Activated naive CD4-positive, alpha-beta T cell treated with anti-CD3 and anti-CD28 coated beads for 36 hours (primary cell): ENCODE data around the gene NCK2. TPM values are rescaled to one million over a fixed set of nuclear protein-coding genes. Genes with fewer than 3 reads are reported as not detected.

Experiments
- CTCF ChIA-PET: fragments of 350-600 bp; sonication (Branson Sonifier 250); formaldehyde crosslinking; loops from one replicate; lab custom pipeline; 2021; ENCODE audit warnings: antibody characterized with exemption; lab: Charles Lee
- DNase-seq: peaks from one replicate; pipeline ENCODE4 v3.0.0-alpha.2; 2020
- H3K27ac Mint-ChIP-seq: one replicate; pipeline ENCODE4 v1.8.0; 2021; ENCODE audit warnings: mild to moderate bottlenecking, mixed read lengths
- H3K27me3 Mint-ChIP-seq: one replicate; pipeline ENCODE4 v1.8.0; 2021; ENCODE audit warnings: low read depth, mixed read lengths
- H3K36me3 Mint-ChIP-seq: one replicate; pipeline ENCODE4 v1.8.0; 2021; ENCODE audit warnings: low read depth, mixed read lengths
- H3K4me1 Mint-ChIP-seq: one replicate; pipeline ENCODE4 v1.8.0; 2021; ENCODE audit warnings: low read depth, mixed read lengths
- H3K4me3 Mint-ChIP-seq: one replicate; pipeline ENCODE4 v1.8.0; 2021; ENCODE audit warnings: mild to moderate bottlenecking, moderate library complexity, mixed read lengths
- H3K9me3 Mint-ChIP-seq: one replicate; pipeline ENCODE4 v1.8.0; 2021; ENCODE audit warnings: mixed read lengths
- intact Hi-C: fragments of 100-400 bp; cut with micrococcal nuclease; formaldehyde crosslinking; loops from one replicate; pipeline ENCODE4 v1.15.1; 2023
- total RNA-seq, 2 experiments: library from RNA; stranded (reverse); gene quantifications; one replicate each; pipeline ENCODE4 v1.2.3, GENCODE V29; 2021

The NCK2 gene
- total RNA-seq, 2 experiments from 2014 or later: 106 to 113 TPM

DNA sequence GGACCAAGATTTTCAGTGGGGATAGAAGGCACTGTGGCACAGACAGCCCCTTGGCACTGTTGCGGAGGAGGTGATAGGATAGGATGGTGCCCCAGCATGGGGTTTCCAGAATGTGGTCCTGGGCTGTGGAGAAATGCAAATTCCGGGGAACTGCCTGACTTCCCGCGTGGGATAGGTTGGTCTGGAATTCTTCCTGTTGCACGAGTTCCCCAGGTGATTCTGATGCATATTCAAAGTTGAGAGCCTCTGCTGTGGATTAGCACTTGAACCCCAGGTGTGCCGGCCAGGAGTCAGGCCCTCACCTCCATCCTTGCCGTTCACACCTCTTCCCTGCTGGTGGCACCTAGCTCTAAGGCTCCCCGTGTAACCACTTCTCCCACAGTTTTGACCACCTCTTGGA is 15.5 kb downstream of the NCK2 start:
- Mint-ChIP-seq H3K9me3 (no peaks in the 10 kb centered on the region), H3K36me3 (peaks cover 39% of the 10 kb centered on the region), H3K4me3 (no peak overlapping the region), H3K4me1 (peaks cover 97% of the 10 kb centered on the region), H3K27ac (peak overlapping the region; percentile 85), H3K27me3 (no peaks in the 10 kb centered on the region)
- intact Hi-C loops: no loop called here
- DNase-seq: no peak
- CTCF ChIA-PET: no interaction called here

DNA sequence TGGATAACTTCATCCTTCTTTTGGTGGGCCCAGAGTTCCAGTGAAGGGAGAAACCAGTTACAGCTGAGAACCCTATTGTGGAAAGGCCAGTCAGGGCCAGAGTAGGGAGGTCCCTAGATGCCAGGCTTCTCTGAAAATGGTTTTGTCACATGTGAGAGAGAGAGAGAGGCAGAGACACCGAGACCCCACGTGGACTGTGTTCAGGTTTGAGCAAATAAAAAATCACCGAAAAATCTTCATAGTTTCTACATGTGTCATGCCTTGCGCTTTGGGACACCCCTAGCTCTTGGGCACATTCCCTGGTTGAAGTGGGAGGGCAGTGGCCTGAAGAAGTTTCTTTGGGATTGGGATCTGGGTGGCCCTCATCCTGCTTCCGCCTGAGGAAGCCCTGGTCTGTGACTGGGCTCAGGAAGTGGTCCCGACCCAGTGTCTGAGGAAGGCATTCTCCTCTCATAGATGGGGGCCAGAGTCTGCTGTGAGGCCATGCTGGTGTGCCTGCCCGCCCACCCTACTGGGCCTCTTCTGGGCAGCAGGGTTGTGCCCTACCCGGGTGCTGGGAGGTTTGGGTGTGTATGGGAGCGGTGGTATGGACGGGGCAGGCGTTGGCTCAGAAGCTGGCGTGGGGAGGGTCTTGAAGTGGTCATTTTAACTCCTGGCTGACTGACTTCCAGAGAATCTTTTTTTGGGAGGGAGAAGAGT is 16.1 kb downstream of the NCK2 start:
- no peak for DNase-seq

DNA sequence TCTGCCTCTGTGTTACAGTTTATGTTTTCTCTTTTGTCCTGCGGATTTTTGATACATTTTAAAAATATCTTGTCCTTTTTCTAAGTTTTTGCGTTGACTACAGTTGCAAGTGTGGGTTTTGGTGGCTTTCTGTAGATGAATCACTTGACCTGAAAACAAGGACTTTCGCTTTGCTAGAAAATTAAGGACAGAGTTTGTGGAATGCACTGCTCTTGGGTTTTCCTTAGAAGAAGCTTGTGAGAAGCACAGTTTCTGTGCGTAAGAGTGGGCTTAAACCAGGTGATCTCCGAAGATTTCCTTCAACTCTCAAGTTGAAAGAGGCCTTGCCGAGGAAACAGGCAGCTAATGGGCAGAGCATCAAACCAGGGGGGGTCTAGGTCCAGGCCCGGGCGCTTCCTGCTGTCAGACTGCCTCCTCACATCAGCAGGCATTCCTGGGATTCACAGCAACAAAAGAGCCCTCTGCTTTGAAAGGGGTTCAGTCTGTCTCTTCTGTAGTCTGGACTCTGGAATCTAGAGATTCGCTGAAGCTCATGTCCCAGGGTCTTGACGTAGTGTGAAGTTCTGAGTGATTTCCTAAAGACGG is 17.3 kb downstream of the NCK2 start:
- Mint-ChIP-seq H3K4me3 (no peak overlapping the region), H3K27me3 (no peaks in the 10 kb centered on the region), H3K27ac (peak overlapping the region; percentile 76), H3K36me3 (peaks cover 44% of the 10 kb centered on the region), H3K4me1 (peaks cover 96% of the 10 kb centered on the region), H3K9me3 (no peaks in the 10 kb centered on the region)
- no peak for DNase-seq
- intact Hi-C loops: no loop called here
- CTCF ChIA-PET: interaction anchor here (0.6 kb wide), 1 partner anchor 1519 kb away, joined by 3 read pairs; no protein-coding TSS in a partner anchor

More for the DNA sequence above, 16.1 kb downstream of the NCK2 start:
- H3K9me3 Mint-ChIP-seq: no peaks in the 10 kb centered on the region
- peak overlapping the region; percentile 85 for H3K27ac Mint-ChIP-seq
- peak overlapping the region; percentile 8 for H3K4me3 Mint-ChIP-seq
- H3K36me3 Mint-ChIP-seq: peaks cover 38% of the 10 kb centered on the region
- CTCF ChIA-PET: no interaction called here
- H3K4me1 Mint-ChIP-seq: peaks cover 96% of the 10 kb centered on the region
- H3K27me3 Mint-ChIP-seq: no peaks in the 10 kb centered on the region
- intact Hi-C loops: no loop called here

DNA sequence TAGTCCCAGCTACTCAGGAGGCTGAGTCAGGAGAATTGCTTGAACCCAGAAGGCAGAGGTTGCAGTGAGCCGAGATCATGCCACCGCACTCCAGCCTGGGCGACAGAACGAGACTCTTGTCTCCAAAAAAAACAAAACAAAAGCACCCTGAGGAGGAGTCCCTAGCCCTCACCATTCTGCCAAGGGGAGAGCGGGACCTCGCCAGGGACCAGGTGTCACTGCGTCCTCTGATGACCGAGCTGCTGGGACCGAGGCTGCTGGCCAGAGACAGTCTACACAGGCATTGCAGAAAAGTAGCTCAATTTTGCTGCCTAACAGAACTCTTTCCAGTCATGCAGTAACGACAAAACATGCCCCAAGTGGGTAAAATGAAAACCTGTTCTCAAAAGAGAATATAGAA is 18.4 kb downstream of the NCK2 start:
- Mint-ChIP-seq H3K27ac (peak overlapping the region; percentile 53), H3K36me3 (peaks cover 46% of the 10 kb centered on the region), H3K9me3 (no peaks in the 10 kb centered on the region), H3K4me1 (peaks cover 96% of the 10 kb centered on the region), H3K4me3 (no peak overlapping the region), H3K27me3 (no peaks in the 10 kb centered on the region)
- intact Hi-C loops: no loop called here
- DNase-seq: no peak
- CTCF ChIA-PET: interaction anchor here (1.0 kb wide), 1 partner anchor 9 kb away, joined by 4 read pairs; no protein-coding TSS in a partner anchor

DNA sequence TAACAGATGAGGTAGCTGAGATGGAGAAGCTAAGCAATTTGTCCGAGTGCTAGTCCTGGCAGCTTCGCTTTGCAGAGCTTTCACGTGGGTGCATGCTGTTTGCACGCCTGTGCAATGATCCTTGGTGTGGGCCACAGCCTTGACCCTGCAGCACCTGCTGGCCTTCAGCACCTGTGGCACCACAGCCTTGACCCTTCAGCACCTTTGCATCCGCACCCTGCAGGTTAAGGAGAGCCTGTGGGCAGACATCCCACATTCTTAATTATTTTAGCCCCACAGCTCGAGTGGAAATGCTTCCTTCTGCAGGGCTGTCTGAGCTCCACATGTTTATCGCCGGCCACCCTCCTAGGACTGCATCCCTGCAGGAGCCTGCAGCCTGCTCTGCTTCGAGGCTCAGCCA is 19.3 kb downstream of the NCK2 start:
- intact Hi-C loops: no loop called here
- H3K4me1 Mint-ChIP-seq: peaks cover 96% of the 10 kb centered on the region

DNA sequence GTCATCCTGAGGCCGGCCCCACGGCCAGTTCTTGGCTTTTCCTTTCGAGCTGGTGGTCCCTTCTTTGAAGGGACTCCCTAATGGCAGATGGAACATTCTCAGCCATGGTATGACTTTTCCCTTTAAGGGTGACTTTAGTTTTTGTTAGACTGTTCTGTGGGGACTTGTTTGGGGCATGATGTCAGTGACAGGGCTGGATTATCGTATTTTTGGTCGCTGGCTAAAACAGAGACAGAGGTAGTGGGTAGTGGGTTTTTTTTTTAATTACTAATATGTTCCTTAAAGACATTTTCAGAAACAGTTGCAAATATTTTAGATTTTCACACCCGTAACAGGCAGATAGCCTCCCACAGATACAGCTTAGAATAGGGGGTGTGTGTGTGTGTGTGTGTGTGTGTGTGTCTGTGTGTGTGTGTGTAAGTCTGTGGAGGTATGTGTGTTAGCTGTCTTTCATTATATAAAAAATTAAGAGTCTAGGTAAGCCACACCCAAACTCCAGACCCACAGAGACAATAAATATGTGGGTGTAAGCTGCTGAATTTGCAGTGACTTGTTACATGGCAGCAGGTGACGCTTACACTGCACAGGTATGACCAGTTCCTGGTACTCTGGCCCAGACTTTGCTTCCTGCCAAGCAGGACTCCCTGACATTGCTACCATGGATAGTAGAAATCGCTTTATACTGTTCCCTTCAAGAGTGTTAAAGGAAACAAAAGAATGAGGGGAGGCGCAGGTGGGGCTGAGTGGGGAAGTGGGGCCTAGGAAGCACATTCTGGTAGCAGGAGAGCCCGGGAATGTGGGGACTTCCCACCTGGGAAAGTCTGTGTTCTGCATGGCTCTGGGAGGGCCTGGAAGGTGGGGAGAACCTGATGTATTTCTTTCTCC is 20.9 kb downstream of the NCK2 start:
- DNase-seq: no peak
- CTCF ChIA-PET: interaction anchor here (0.5 kb wide), 1 partner anchor 213 kb away, joined by 3 read pairs; no protein-coding TSS in a partner anchor
- intact Hi-C loops: no loop called here
- Mint-ChIP-seq H3K27ac (peak overlapping the region; percentile 81), H3K4me3 (no peak overlapping the region), H3K4me1 (peaks cover 97% of the 10 kb centered on the region), H3K9me3 (no peaks in the 10 kb centered on the region), H3K36me3 (peaks cover 27% of the 10 kb centered on the region), H3K27me3 (no peaks in the 10 kb centered on the region)

More for the DNA sequence above, 19.3 kb downstream of the NCK2 start:
- H3K9me3 Mint-ChIP-seq: no peaks in the 10 kb centered on the region
- no peak for DNase-seq
- peaks cover 40% of the 10 kb centered on the region for H3K36me3 Mint-ChIP-seq
- CTCF ChIA-PET: interaction anchor here (0.6 to 0.7 kb wide), 3 partner anchors 65 to 248 kb away, joined by 3 read pairs; no protein-coding TSS in a partner anchor
- H3K27me3 Mint-ChIP-seq: no peaks in the 10 kb centered on the region
- peak overlapping the region; percentile 81 for H3K27ac Mint-ChIP-seq
- H3K4me3 Mint-ChIP-seq: no peak overlapping the region

DNA sequence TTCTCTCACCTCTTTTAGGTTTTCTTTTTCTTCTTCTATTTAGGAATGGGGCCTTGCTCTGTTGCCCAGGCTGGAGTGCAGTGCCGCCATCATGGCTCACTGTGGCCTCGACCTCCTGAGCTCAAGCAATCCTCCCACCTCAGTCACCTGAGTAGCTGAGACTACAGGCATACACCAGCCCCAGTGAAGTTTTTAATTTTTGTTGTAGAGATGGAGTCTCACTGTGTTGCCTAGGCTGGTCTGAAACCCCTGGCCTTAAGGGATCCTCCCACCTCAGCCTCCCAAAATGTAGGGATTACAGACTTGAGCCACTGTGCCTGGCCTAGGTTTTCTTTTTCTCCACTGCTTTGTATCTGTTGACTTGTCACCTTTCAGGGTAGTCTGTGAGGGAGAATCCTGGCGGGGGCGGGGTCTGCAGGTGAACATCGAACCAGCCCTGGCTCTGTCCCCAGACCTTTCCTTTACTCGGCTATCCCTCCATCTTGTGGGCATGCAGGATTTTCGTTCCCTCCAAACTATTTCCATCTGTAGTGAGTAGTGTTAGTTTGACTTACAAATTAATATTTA is 21.7 kb downstream of the NCK2 start:
- Mint-ChIP-seq H3K27me3 (no peaks in the 10 kb centered on the region), H3K4me1 (peaks cover 93% of the 10 kb centered on the region), H3K9me3 (no peaks in the 10 kb centered on the region), H3K4me3 (no peak overlapping the region), H3K36me3 (peaks cover 27% of the 10 kb centered on the region), H3K27ac (peak overlapping the region; percentile 81)
- CTCF ChIA-PET: no interaction called here
- no peak for DNase-seq
- intact Hi-C loops: no loop called here

DNA sequence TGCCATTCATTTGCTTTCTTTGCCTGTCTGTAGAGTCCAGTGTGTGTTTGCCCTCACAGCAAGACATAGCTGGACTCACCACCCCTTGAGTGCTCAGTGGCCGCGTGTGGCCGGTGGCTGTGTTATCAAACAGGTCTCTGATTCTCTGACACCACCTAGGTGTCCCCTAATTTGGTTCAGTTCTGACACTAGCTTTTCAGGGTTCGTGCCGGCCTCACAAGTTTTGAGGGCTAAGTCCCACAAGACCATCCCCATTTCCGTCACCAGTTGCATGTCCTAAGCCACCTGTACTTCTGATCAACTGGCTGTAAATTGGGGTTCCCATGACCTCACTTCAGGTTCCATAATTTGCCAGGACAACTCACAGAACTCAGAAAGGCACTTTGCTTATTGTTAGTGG is 23.5 kb downstream of the NCK2 start:
- no peak for DNase-seq
- CTCF ChIA-PET: interaction anchor here (1.7 kb wide), 1 partner anchor 10 kb away, joined by 9 read pairs; no protein-coding TSS in a partner anchor
- intact Hi-C loops: loop anchor here (2.0 kb wide), 1 partner anchor 13 kb away; no protein-coding TSS in a partner anchor
- Mint-ChIP-seq H3K4me1 (peaks cover 93% of the 10 kb centered on the region), H3K4me3 (no peak overlapping the region), H3K9me3 (no peaks in the 10 kb centered on the region), H3K27me3 (no peaks in the 10 kb centered on the region), H3K36me3 (peaks cover 34% of the 10 kb centered on the region), H3K27ac (peak overlapping the region; percentile 5)

DNA sequence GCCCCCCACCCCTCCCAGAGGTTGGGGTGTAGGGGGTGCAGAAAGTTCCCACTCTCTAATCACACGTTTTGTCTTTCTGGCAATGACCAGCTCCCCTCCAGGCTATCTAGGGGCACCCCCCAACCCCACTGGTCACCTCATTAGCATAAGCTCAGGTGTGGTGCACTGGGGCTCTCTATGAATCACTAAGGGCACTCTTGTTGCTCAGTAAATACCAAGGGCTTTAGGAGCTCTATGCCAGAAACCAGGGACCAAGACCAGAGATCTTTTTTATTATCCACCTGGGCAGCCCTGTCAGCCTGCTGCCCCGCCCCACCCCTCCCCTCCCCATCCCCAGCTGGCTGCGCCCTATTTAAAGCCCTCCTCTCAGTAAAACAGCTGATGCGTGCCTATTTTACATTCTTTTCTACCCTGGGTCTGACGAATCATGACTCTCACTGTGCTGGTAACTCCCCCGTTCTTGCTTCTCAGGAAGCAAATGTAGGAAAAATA is 24.3 kb downstream of the NCK2 start:
- no peaks in the 10 kb centered on the region for H3K27me3 Mint-ChIP-seq
- H3K9me3 Mint-ChIP-seq: no peaks in the 10 kb centered on the region
- H3K36me3 Mint-ChIP-seq: peaks cover 38% of the 10 kb centered on the region
- DNase-seq: no peak
- H3K4me1 Mint-ChIP-seq: peaks cover 94% of the 10 kb centered on the region
- intact Hi-C loops: loop anchor here (2.0 kb wide), 1 partner anchor 14 kb away; no protein-coding TSS in a partner anchor
- H3K27ac Mint-ChIP-seq: peak overlapping the region; percentile 33
- CTCF ChIA-PET: interaction anchor here (1.7 kb wide), 1 partner anchor 9 kb away, joined by 9 read pairs; no protein-coding TSS in a partner anchor
- no peak overlapping the region for H3K4me3 Mint-ChIP-seq

DNA sequence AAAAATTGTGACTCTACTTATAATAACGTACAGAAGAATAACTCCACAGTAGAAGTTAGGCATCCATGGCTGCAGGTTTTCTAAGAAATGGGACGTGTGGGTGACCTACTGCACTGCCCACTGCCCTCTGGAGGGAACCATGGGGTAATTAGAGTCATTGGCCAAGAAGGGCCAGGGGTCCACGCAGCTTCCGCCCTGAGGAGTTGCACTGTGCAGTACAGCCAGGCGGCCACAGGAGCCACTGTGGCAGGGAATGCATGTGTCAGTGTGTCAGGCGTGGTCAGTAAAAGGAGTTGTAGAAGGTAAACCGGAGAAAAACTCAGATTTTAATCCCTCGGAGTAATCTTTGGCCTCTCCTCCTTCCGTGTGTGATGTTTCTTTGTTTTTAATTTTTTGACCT is 24.8 kb downstream of the NCK2 start:
- intact Hi-C loops: loop anchor here (2.0 kb wide), 1 partner anchor 15 kb away; no protein-coding TSS in a partner anchor
- Mint-ChIP-seq H3K4me1 (peaks cover 94% of the 10 kb centered on the region), H3K9me3 (no peaks in the 10 kb centered on the region), H3K36me3 (peaks cover 38% of the 10 kb centered on the region), H3K4me3 (no peak overlapping the region), H3K27ac (peak overlapping the region; percentile 32), H3K27me3 (no peaks in the 10 kb centered on the region)
- no peak for DNase-seq
- CTCF ChIA-PET: interaction anchor here (1.7 kb wide), 1 partner anchor 9 kb away, joined by 9 read pairs; no protein-coding TSS in a partner anchor

DNA sequence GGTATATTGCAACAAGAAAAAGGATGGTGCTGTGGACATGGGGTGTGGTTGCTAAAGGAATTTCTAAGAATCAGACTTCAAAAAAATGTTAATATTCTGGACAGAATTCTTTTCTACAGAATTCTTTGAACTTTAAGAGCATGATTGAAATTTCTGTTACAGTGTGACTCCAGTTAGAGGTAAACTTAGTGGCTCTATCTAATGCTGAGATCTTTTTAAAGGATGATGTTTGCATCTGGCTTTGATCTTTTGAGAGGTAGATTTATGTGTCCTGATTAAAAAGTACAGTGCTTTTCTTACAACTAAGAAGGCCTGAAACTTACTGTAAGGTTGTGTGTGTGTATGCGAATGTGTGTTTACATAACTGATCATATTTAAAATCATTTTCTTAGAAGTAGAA is 25.4 kb downstream of the NCK2 start:
- intact Hi-C loops: no loop called here
- Mint-ChIP-seq H3K36me3 (peaks cover 38% of the 10 kb centered on the region), H3K4me3 (no peak overlapping the region), H3K27ac (peak overlapping the region; percentile 46), H3K9me3 (no peaks in the 10 kb centered on the region), H3K27me3 (no peaks in the 10 kb centered on the region), H3K4me1 (peaks cover 94% of the 10 kb centered on the region)
- CTCF ChIA-PET: interaction anchor here (1.1 to 1.7 kb wide), 2 partner anchors 8 to 23 kb away, joined by 3 to 9 read pairs; no protein-coding TSS in a partner anchor
- DNase-seq: no peak
